Skeletal muscle cell (primary cell): Measurements from ENCODE around the gene SETSIP.
"Not testable (repeated sequence)": the region's sequence is repeated elsewhere in the genome, so short reads cannot be mapped to it uniquely, and the experiment has no call there.

Source experiments
- DNase-seq: peaks from one replicate; pipeline ENCODE4 v3.0.0-alpha.2; 2010; ENCODE audit warnings: low read depth
- H3K4me3 ChIP-seq: 2 replicates; pipeline ENCODE4 v1.5.1; 2011; ENCODE audit warnings: low read depth, mild to moderate bottlenecking, control low read depth, low read length, moderate library complexity

The SETSIP gene

GRCh38 chr1:92070892-92071291, 4.3 kb downstream of the SETSIP start:
- DNase-seq: no peak

GRCh38 chr1:92066321-92066720, 8.9 kb downstream of the SETSIP start:
- no peak for DNase-seq
- no peak overlapping the region for H3K4me3 ChIP-seq

More at GRCh38 chr1:92070892-92071291, 4.3 kb downstream of the SETSIP start:
- no peak overlapping the region for H3K4me3 ChIP-seq

- no peak for DNase-seq
- no peak overlapping the region for H3K4me3 ChIP-seq
Observed at GRCh38 chr1:92065042-92065441, 10.2 kb downstream of the SETSIP start.

DNA sequence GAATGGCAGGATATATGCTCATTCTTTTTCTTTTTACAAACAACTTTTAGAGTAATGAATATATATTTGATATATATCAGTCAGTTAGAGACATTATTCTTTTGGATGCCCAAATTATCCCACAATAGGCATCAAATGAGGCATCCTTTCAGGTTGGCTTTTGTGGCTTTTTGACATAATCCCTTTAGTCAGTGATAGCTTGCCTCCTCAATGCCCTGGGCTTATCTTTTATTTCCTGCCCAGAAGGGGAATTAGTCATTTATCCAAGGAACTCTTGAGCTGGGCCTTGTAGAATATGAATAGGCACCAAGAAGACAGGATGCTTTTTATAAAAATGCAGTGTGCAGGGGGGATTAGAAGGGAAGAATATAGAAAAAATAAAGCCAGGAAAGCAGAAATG, 23.3 kb downstream of the SETSIP start:
- H3K4me3 ChIP-seq: no peak overlapping the region
- DNase-seq: no peak

DNA sequence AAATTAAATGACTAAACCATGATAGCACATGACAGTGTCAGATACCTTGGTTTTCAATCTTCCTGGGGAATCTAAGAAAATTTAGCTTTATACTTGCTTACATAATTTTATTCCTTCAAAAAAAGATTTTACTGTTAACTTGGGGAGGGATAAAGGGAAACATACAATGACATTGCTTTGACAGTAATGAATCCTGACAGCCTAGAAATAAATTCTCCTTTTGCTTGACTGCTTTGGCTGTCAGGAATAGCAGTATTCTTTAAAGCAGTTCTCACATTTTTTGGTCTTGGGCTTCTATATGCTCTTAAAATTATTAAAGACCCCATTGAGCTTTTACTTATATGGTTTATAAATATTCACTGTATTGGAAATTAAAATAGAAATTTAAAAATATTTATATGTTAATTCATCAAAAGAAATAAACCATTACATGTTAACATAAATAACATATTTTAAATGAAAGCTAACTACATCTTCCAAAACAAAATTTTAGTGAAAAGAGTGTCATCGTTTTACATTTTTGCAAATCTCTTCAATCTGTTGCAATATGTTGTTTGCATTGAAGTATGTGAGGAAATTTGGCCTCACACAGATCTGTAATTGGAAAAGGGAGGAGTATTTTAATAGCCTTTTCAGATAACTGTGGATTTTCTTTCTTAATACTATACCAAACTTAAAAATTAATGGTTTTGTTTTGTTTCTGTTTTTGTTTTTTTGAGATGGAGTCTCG, 29.3 kb downstream of the SETSIP start:
- H3K4me3 ChIP-seq: no peak overlapping the region
- DNase-seq: no peak

- H3K4me3 ChIP-seq: no peak overlapping the region
- no peak for DNase-seq
Observed at GRCh38 chr1:92043621-92044020, 31.6 kb downstream of the SETSIP start.

DNA sequence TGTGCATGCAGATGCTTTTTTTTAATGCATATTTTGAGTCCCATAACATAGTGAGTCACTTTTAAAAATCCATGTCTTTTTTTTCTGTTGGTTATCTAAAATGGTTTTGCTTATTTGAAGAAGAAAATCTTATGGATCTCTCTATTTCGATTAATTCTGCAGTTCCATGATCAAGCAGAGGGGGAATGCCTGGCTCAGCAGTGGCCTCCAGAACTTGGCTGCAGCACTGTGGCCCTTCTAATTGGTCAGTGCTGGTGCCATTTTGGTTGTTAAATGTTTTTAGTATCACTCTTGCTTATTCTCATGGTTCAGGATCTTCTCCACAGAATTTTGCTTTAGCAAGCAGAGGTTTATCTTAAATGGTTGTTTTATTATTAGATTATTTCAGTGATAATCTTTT, 34.2 kb downstream of the SETSIP start:
- no peak for DNase-seq
- no peak overlapping the region for H3K4me3 ChIP-seq

DNA sequence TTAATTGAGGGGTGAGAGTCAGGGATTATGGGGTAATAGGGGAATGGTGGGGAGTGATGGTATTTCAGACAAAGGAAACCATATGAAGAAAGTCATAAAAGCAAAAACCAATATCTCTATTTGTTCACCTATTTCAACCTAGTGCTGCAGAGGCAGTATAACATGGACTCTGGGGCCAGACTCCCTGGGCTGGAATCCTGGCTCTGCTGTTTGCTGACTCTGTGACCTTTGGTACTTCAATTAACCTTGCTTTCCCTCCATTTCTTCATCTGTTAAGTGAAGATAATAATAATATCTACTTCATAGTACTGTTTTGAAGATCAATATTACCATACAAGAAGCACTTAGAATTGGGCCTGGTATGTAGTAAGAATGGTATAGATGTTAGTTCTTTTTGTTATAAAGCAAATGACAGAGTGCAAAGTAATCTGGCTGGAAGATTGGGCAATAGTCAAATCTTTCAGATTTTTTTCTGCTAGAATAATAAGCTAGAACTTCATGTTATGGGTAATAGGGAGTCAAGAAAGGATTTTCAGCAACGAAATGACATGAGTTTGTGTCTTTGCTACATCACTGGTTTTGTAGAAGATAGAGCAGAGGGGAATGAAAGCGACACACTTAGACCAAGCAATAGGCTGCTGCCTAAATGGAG, 36.4 kb downstream of the SETSIP start:
- no peak overlapping the region for H3K4me3 ChIP-seq
- DNase-seq: no peak

DNA sequence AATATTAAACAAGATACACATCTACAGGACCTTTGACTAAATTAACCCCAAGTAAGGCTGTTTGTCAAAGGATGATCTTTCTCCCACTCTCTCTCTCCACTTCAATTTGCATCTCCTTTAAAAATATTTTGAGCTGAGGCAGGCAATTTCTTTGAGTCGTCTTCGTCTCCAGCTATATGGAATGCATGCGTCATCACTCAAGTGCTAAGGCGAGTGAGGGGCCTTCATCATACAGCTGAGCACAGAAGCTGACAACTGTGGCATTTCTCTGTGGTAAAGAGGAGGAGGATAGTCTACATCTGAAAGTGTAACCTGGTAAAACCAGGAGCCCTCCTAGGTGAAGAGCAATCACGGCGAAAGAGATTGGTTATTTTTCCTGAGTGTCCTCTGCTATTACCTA, 37.8 kb downstream of the SETSIP start:
- DNase-seq: no peak
- H3K4me3 ChIP-seq: no peak overlapping the region

GRCh38 chr1:92031281-92032110, 43.7 kb downstream of the SETSIP start:
- no peak overlapping the region for H3K4me3 ChIP-seq
- DNase-seq: no peak

DNA sequence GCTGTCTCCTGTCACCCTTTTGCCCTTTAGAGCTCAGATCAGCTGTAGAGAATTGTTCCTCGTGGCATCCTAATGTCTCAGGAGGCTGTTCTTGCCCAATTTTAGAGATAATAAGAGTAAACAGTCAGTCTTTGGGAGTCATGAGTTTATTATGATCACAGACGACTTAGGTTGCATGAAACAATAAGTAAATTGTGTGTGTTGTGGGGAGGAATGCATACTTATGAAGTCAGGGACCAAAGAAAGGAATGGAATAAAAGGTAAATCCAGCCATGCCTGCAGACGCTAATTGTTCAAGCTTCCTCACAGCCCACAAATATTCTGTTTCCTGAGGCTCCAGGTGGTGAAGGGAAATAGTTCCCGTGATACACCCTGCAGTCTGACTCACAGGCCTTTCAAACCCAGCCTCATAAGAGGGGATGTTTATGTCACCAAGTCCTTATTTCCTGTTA, 44.5 kb downstream of the SETSIP start:
- H3K4me3 ChIP-seq: no peak overlapping the region
- DNase-seq: no peak

- no peak for DNase-seq
Observed at GRCh38 chr1:92029241-92029922, 45.8 kb downstream of the SETSIP start.

DNA sequence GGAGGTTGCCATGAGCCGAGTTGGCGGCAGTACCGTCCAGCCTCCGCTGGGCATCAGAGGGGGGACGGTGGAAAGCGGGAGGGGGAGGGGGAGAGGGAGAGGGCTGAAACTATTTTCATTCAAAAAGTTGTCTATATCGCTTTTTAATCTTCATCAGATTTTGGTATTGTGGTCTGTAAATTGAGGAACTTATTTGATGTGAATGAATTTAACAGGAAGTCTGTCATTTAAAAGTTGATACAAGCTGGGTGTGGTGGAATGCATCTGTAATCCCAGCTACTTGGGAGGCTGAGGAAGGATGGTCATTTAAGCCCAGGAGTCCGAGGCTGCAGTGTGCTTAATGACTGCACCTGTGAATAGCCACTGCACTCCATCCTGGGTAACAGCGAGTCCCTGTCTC, 48.4 kb downstream of the SETSIP start:
- no peak for DNase-seq
- no peak overlapping the region for H3K4me3 ChIP-seq

More at GRCh38 chr1:92029241-92029922, 45.8 kb downstream of the SETSIP start:
- peak overlapping the region; percentile 58 for H3K4me3 ChIP-seq

DNA sequence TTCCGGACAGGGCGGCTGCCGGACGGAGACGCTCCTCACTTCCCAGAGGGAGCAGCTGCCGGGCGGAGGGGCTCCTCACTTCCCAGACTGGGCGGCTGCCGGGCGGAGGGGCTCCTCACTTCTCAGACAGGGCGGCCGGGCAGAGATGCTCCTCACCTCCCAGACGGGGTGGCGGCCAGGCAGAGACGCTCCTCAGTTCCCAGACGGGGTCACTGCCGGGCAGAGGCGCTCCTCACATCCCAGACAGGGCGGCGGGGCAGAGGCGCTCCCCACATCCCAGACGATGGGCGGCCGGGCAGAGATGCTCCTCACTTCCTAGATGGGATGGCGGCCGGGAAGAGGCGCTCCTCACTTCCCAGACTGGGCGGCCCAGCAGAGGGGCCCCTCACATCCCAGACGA, 49.2 kb downstream of the SETSIP start:
- not testable (repeated sequence) for DNase-seq

More for the DNA sequence above, 49.2 kb downstream of the SETSIP start:
- not testable (repeated sequence) for H3K4me3 ChIP-seq
